PFSK-1 (cell line): ENCODE data around the gene EN1.

Source experiments
- FOXP2 ChIP-seq: optimal IDR thresholded peaks from 2 replicates; pipeline ENCODE3; 2011; ENCODE audit warnings: borderline replicate concordance, control low read depth, inconsistent platforms; ENCODE audit not compliant: insufficient read depth; ENCODE audit errors: extremely low read length, extremely low read depth
- POLR2AphosphoS5 ChIP-seq: IDR thresholded peaks from 2 replicates; pipeline ENCODE4 v1.6.1; 2012; ENCODE audit warnings: low read depth, mild to moderate bottlenecking, control low read depth, low read length, moderate library complexity
- REST ChIP-seq, 2 experiments: IDR thresholded peaks; 2 replicates each; pipeline versions ENCODE4 v1.6.1 to v1.8.0; 2011 to 2012; ENCODE audit warnings: low read depth in 2 of 2, low read length in 2 of 2, control low read depth in 1 of 2, inconsistent platforms in 1 of 2, mild to moderate bottlenecking in 1 of 2, moderate library complexity in 1 of 2; ENCODE audit not compliant: insufficient read depth in 1 of 2
- SIN3A ChIP-seq: IDR thresholded peaks from 2 replicates; pipeline ENCODE4 v1.6.1; 2012; ENCODE audit warnings: mild to moderate bottlenecking, low read length, moderate library complexity, borderline replicate concordance; ENCODE audit not compliant: insufficient read depth
- TAF1 ChIP-seq: IDR thresholded peaks from 2 replicates; pipeline ENCODE4 v1.6.1; 2012; ENCODE audit warnings: low read length, control low read depth, borderline replicate concordance; ENCODE audit not compliant: insufficient read depth

EN1 gene

DNA sequence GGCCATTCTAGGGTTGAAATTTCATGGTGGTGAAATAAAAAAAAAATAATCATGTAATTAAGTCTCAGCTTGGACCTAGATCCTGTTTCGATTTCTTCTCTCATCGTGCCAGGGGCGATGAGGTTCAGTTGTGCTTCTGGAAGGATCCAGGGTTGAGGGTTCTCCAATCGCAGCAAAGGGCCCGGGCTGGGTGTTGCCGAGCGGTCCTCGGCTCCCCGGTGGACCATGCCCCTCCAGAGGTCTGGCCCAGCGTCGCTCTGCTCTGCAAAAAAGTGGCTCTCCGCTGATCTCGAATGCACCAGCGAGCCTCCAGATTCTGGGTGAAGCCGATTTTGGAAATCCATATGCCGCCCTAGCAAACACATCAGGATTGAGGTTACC is 39.0 kb downstream of the EN1 start:
- no peak for TF ChIP-seq TAF1
- no peak for TF ChIP-seq FOXP2
- no peak for TF ChIP-seq REST (IDR thresholded peaks at IDR 0.05; ENCODE audit: insufficient read depth in 1 of 2, low read depth in 2 of 2, low read length in 2 of 2)
- no peak for TF ChIP-seq SIN3A
- TF ChIP-seq POLR2AphosphoS5 = no peak

DNA sequence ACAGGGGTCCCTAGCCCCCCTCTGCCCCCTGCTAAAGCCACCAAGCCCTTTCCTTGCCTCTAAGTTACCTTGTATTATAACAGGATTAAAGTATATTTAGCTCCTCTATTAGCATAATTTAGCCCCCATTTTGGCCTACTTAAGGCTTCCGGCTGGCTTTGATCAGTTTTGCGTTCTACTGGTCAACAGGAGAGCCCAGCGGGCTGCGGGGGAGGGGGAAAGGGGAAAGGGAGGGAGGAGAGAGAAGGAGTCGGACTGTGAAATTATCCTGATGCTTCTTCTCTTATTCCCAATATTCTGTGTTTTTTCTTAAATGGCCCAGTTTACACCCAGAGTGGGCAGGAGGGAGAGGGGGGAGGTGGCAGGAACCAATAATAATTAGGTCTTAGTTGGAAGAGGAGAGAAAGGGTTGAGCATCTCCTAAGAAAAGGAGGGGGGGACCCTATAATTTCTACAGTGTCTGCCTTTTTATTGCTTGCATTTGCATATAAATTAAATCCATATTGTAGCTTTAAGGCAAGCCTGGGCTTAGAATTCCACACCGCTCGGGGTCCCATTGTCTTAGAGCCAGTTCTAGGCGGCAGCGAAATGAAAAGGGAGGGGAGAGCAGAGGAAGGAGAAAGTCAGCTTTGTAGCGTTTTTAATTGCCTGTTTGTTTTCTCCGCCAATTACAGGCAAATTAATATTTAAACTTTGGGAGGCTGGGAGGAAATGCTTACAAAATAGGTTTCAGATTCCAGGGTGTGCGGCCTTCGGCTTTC is 39.6 kb downstream of the EN1 start:
- TF ChIP-seq TAF1 = no peak
- TF ChIP-seq SIN3A = no peak
- TF ChIP-seq REST (IDR thresholded peaks at IDR 0.05; ENCODE audit: insufficient read depth in 1 of 2, low read depth in 2 of 2, low read length in 2 of 2) = no peak
- TF ChIP-seq POLR2AphosphoS5 = no peak
- no peak for TF ChIP-seq FOXP2

GRCh38 chr2:118806797-118807667 is 40.4 kb downstream of the EN1 start:
- no peak for TF ChIP-seq SIN3A

GRCh38 chr2:118805064-118805690 is 42.3 kb downstream of the EN1 start:
- TF ChIP-seq POLR2AphosphoS5 (no peak), SIN3A (no peak), FOXP2 (no peak), REST (IDR thresholded peaks at IDR 0.05; ENCODE audit: insufficient read depth in 1 of 2, low read depth in 2 of 2, low read length in 2 of 2) (no peak), TAF1 (no peak)

DNA sequence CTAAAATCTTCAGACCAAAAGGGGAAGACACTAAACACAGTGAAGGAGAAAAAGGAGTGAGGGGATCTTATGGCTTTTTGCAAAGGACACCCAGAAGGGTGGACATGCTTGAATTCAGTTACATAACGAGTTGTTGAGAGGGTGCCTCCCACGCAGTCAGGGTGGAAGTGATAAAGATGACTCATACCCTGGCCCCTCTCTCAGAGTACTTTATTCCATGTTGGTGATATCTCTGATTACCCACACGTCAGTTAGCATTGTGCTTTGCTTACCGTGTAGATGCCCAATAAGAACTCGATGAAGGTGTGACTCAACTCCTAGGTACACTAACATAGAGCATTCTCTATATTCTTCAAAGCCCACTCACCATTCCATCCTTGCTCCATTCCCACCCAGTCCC is 44.4 kb downstream of the EN1 start:
- no peak for TF ChIP-seq FOXP2
- TF ChIP-seq TAF1 = no peak
- TF ChIP-seq REST (IDR thresholded peaks at IDR 0.05; ENCODE audit: insufficient read depth in 1 of 2, low read depth in 2 of 2, low read length in 2 of 2) = no peak
- TF ChIP-seq POLR2AphosphoS5 = no peak
- TF ChIP-seq SIN3A = no peak
